IPS-15b (cell line): ENCODE results near the gene VAC14.

ENCODE experiments used
- H3K27me3 ChIP-seq: one replicate; pipeline ENCODE4 v1.6.1; 2013; ENCODE audit warnings: low read length; ENCODE audit not compliant: control insufficient read depth, insufficient read depth
- H3K36me3 ChIP-seq: one replicate; pipeline ENCODE4 v1.6.1; 2013; ENCODE audit warnings: low read length; ENCODE audit not compliant: control insufficient read depth, insufficient read depth
- H3K4me1 ChIP-seq: one replicate; pipeline ENCODE4 v1.6.1; 2013; ENCODE audit warnings: mild to moderate bottlenecking, low read length; ENCODE audit not compliant: control insufficient read depth, insufficient read depth
- H3K4me3 ChIP-seq: one replicate; pipeline ENCODE4 v1.5.1; 2013; ENCODE audit warnings: low read depth, low read length
- H3K9ac ChIP-seq: one replicate; pipeline ENCODE4 v1.6.1; 2013; ENCODE audit warnings: low read depth, mild to moderate bottlenecking, low read length
- H3K9me3 ChIP-seq: one replicate; pipeline ENCODE4 v1.6.1; 2013; ENCODE audit warnings: mild to moderate bottlenecking, low read length; ENCODE audit not compliant: control insufficient read depth, insufficient read depth

Gene VAC14

DNA sequence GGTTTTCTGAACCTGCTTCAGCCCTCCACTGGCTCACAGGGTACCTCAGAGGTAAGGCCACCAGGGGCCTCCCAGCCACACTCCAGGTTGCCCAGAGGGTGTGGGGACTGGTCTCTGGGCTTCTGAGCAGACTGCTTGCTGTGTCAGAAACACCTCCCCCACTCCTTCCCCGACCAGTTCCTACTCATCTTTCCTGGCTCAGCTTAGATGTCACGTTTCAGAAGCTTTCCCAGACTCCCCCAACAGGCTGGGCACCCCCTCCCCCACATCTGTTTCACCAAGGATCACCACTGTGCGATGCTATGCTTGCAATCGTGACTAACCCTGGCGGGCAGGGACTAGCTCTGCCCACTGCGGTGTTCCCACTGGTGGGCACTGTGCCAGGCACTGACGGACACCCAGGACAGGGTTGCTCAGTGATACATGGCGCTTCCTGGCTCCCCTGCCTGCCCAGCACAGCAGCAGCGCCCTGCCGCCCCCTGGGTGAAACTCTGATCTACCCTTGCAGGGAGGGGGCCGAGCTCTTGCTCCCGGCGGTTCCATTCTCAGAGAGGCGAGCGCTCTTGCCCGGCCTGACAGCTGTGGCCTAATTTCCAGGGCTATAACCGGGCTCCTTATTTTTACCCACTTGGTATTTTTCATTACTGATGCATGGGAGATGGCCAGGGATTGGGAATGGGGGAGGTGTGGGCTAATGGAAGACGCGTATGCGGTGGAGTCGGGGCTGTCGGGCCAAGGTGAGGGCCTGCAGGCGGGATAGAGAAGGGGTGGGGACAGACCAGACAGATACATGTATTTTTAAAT lies 85.7 kb downstream of the VAC14 start:
- Histone ChIP-seq H3K4me3 (no peak overlapping the region), H3K4me1 (peaks cover 8% of the 10 kb centered on the region), H3K27me3 (no peaks in the 10 kb centered on the region), H3K9ac (no peak overlapping the region), H3K36me3 (peaks cover 6% of the 10 kb centered on the region), H3K9me3 (no peaks in the 10 kb centered on the region)

DNA sequence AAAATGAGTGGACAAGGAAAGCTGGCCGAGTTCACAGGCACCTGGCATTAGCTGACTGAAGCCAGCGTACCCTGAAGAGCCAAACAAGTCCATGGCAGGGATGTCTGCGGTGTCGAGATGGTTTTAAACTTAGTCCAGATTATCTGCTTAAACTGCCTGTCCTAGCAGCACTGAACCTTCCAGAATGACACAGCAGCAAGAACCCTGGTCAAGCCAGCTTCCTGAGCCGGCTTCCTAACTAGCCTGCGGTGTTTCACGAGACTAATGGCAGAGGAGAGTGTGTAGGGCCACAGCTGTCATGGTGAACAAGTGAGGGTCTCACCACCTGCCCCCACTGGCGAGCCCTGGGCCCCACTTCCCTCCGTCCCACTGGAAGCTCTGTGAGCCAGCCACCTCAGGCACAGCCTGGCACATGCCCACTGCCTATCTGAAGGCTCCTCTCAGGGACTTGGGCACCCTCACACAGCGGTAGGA lies 86.3 kb downstream of the VAC14 start:
- no peak overlapping the region for H3K9ac ChIP-seq
- H3K27me3 ChIP-seq: no peaks in the 10 kb centered on the region
- H3K4me3 ChIP-seq: no peak overlapping the region
- H3K4me1 ChIP-seq: peaks cover 8% of the 10 kb centered on the region
- H3K36me3 ChIP-seq: peaks cover 7% of the 10 kb centered on the region
- H3K9me3 ChIP-seq: no peaks in the 10 kb centered on the region

GRCh38 chr16:70713824-70714223 lies 87.1 kb downstream of the VAC14 start:
- H3K9me3 ChIP-seq: no peaks in the 10 kb centered on the region
- H3K36me3 ChIP-seq: peaks cover 7% of the 10 kb centered on the region
- no peaks in the 10 kb centered on the region for H3K27me3 ChIP-seq
- peaks cover 8% of the 10 kb centered on the region for H3K4me1 ChIP-seq
- no peak overlapping the region for H3K9ac ChIP-seq
- H3K4me3 ChIP-seq: no peak overlapping the region

DNA sequence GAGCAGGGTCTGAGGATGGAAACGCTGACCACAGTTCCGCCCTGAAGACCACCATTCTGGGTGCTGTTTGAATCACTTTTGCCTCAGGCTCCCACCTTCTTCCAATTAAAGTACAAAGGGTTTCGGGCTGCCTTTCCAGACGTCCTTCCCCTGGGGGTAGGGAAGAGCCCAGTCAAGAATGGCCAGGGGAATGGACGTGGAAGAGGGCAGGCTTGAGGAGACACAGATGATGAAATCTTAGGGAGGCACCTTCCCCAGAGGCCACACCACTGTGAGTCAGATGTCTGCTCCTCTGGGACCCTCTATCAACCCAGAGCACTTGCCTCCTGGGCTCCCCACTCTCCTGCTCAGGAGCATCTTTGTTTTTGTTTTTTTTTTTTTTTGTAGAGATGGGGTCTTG lies 87.6 kb downstream of the VAC14 start:
- Histone ChIP-seq H3K4me3 (no peak overlapping the region), H3K27me3 (no peaks in the 10 kb centered on the region), H3K36me3 (peaks cover 7% of the 10 kb centered on the region), H3K9ac (peak overlapping the region; percentile 9), H3K9me3 (no peaks in the 10 kb centered on the region), H3K4me1 (peaks cover 8% of the 10 kb centered on the region)

- H3K4me1 ChIP-seq: peaks cover 8% of the 10 kb centered on the region
- no peak overlapping the region for H3K9ac ChIP-seq
- H3K4me3 ChIP-seq: no peak overlapping the region
- H3K27me3 ChIP-seq: no peaks in the 10 kb centered on the region
- peaks cover 7% of the 10 kb centered on the region for H3K36me3 ChIP-seq
- no peaks in the 10 kb centered on the region for H3K9me3 ChIP-seq
Observed at GRCh38 chr16:70712942-70713341, 88.0 kb downstream of the VAC14 start.

- Histone ChIP-seq H3K4me1 (peaks cover 8% of the 10 kb centered on the region), H3K27me3 (no peaks in the 10 kb centered on the region)
Observed at GRCh38 chr16:70712359-70712758, 88.6 kb downstream of the VAC14 start.

GRCh38 chr16:70711211-70712031 lies 89.5 kb downstream of the VAC14 start:
- H3K4me3 ChIP-seq: no peak overlapping the region
- H3K27me3 ChIP-seq: no peaks in the 10 kb centered on the region
- H3K36me3 ChIP-seq: peaks cover 5% of the 10 kb centered on the region
- no peak overlapping the region for H3K9ac ChIP-seq
- H3K9me3 ChIP-seq: no peaks in the 10 kb centered on the region
- peaks cover 8% of the 10 kb centered on the region for H3K4me1 ChIP-seq

More at GRCh38 chr16:70712359-70712758, 88.6 kb downstream of the VAC14 start:
- H3K36me3 ChIP-seq: peaks cover 7% of the 10 kb centered on the region
- no peaks in the 10 kb centered on the region for H3K9me3 ChIP-seq
- H3K4me3 ChIP-seq: no peak overlapping the region
- H3K9ac ChIP-seq: no peak overlapping the region

GRCh38 chr16:70710422-70711210 lies 90.3 kb downstream of the VAC14 start:
- Histone ChIP-seq H3K27me3 (no peaks in the 10 kb centered on the region), H3K9ac (no peak overlapping the region), H3K36me3 (peaks cover 5% of the 10 kb centered on the region), H3K4me1 (peaks cover 8% of the 10 kb centered on the region), H3K4me3 (no peak overlapping the region), H3K9me3 (no peaks in the 10 kb centered on the region)

- H3K4me1 ChIP-seq: peaks cover 5% of the 10 kb centered on the region
- peaks cover 5% of the 10 kb centered on the region for H3K36me3 ChIP-seq
- H3K9ac ChIP-seq: no peak overlapping the region
- H3K27me3 ChIP-seq: no peaks in the 10 kb centered on the region
- H3K4me3 ChIP-seq: no peak overlapping the region
- no peaks in the 10 kb centered on the region for H3K9me3 ChIP-seq
Observed at GRCh38 chr16:70709942-70710341, 91.0 kb downstream of the VAC14 start.

DNA sequence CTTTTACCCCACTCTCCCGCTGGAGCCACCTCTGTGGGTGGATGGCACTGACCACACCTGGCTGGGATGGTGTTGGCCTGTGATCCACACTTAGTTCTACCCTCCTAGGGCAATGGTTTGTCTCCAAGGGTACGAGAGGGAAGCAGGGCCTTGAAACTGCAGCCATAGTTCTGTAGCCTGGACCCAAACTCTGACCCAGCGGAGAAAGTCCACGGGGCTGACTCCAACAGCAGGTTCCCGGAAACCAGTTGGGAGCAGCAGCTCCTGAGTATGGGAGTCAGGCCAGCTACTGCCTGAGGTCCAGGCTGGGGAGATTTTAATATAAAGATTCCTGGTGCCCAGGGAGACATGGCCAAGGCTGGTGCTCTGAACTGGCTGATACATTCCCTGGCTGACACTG lies 91.5 kb downstream of the VAC14 start:
- H3K36me3 ChIP-seq: peaks cover 5% of the 10 kb centered on the region
- no peak overlapping the region for H3K4me3 ChIP-seq
- no peak overlapping the region for H3K9ac ChIP-seq
- no peaks in the 10 kb centered on the region for H3K9me3 ChIP-seq
- H3K27me3 ChIP-seq: no peaks in the 10 kb centered on the region
- peaks cover 2% of the 10 kb centered on the region for H3K4me1 ChIP-seq
